HEK293 (cell line): Measurements from ENCODE around the gene CCDC167.

ENCODE experiments used
- CTCF ChIA-PET: fragments of 350-600 bp; formaldehyde crosslinking; extraction: SDS; loops from one replicate; lab custom pipeline; 2021; ENCODE audit warnings: antibody characterized with exemption; lab: Yijun Ruan, JAX
- POLR2A ChIA-PET: fragments of 300-600 bp; formaldehyde crosslinking; extraction: SDS; loops from one replicate; lab custom pipeline; 2020; ENCODE audit warnings: antibody characterized with exemption, inconsistent platforms; lab: Yijun Ruan, JAX
- H3K27ac ChIP-seq: fragments of 200-500 bp; sonication (Bioruptor generic); 2 replicates; pipeline ENCODE4 v1.5.1; 2014; ENCODE audit warnings: low read depth, low read length, control low read depth, inconsistent platforms; ENCODE audit errors: extremely low read depth
- H3K36me3 ChIP-seq, 2 experiments: fragments of 200-500 bp in 1 of 2; sonication (Bioruptor generic) in 1 of 2; 1 replicate in 1 of 2; 2 replicates in 1 of 2; pipeline ENCODE4 v1.5.1; 2014 to 2017; ENCODE audit warnings: inconsistent platforms in 2 of 2, low read length in 2 of 2; ENCODE audit not compliant: control insufficient read depth in 2 of 2, insufficient read depth in 1 of 2
- H3K4me1 ChIP-seq: fragments of 200-500 bp; sonication (Bioruptor generic); 2 replicates; pipeline ENCODE4 v1.5.1; 2014; ENCODE audit warnings: mild to moderate bottlenecking, low read length, inconsistent platforms; ENCODE audit not compliant: control insufficient read depth, insufficient read depth
- H3K4me3 ChIP-seq: 2 replicates; pipeline ENCODE4 v1.5.1; 2011; ENCODE audit warnings: low read depth, mild to moderate bottlenecking, control low read depth, low read length, moderate library complexity
- H3K9me3 ChIP-seq: fragments of 200-500 bp; sonication (Bioruptor generic); 2 replicates; pipeline ENCODE4 v1.5.1; 2014; ENCODE audit warnings: low read depth, low read length, inconsistent platforms; ENCODE audit not compliant: control insufficient read depth, insufficient read depth
- BCL6B ChIP-seq: fragments of 450-650 bp; formaldehyde crosslinking; IDR thresholded peaks from 2 replicates; pipeline ENCODE4 v1.5.1; 2017; ENCODE audit warnings: missing biosample characterization, missing genetic modification characterization
- INSM2 ChIP-seq: fragments of 450-650 bp; formaldehyde crosslinking; IDR thresholded peaks from 2 replicates; pipeline ENCODE4 v1.5.1; 2016; ENCODE audit warnings: missing biosample characterization, missing genetic modification characterization
- KLF8 ChIP-seq: fragments of 450-650 bp; formaldehyde crosslinking; IDR thresholded peaks from 2 replicates; pipeline ENCODE4 v1.5.1; 2016; ENCODE audit warnings: missing biosample characterization, missing genetic modification characterization
- OVOL3 ChIP-seq: fragments of 450-650 bp; formaldehyde crosslinking; IDR thresholded peaks from 2 replicates; pipeline ENCODE4 v1.5.1; 2016; ENCODE audit warnings: missing biosample characterization, missing genetic modification characterization
- PRDM2 ChIP-seq: fragments of 450-650 bp; formaldehyde crosslinking; IDR thresholded peaks from 2 replicates; pipeline ENCODE4 v1.5.1; 2016; ENCODE audit warnings: missing biosample characterization, missing genetic modification characterization, borderline replicate concordance
- SALL2 ChIP-seq: fragments of 450-650 bp; formaldehyde crosslinking; IDR thresholded peaks from 2 replicates; pipeline ENCODE4 v1.5.0; 2017; ENCODE audit warnings: missing biosample characterization, mild to moderate bottlenecking, missing genetic modification characterization, borderline replicate concordance
- SCRT2 ChIP-seq: fragments of 450-650 bp; formaldehyde crosslinking; IDR thresholded peaks from 2 replicates; pipeline ENCODE4 v1.5.1; 2016; ENCODE audit warnings: missing biosample characterization, missing genetic modification characterization
- SP2 ChIP-seq: fragments of 450-650 bp; formaldehyde crosslinking; IDR thresholded peaks from 2 replicates; pipeline ENCODE4 v1.5.1; 2016; ENCODE audit warnings: missing biosample characterization, missing genetic modification characterization
- SP7 ChIP-seq: fragments of 450-650 bp; formaldehyde crosslinking; IDR thresholded peaks from 2 replicates; pipeline ENCODE4 v1.5.1; 2016; ENCODE audit warnings: missing biosample characterization, missing genetic modification characterization
- YY2 ChIP-seq: fragments of 450-650 bp; formaldehyde crosslinking; IDR thresholded peaks from 2 replicates; pipeline ENCODE4 v1.5.1; 2016; ENCODE audit warnings: missing biosample characterization, missing genetic modification characterization
- ZBTB26 ChIP-seq: fragments of 450-650 bp; formaldehyde crosslinking; optimal IDR thresholded peaks from 2 replicates; pipeline ENCODE3; 2016; ENCODE audit warnings: missing biosample characterization, mild to moderate bottlenecking, missing genetic modification characterization
- ZNF146 ChIP-seq: fragments of 450-650 bp; formaldehyde crosslinking; IDR thresholded peaks from 2 replicates; pipeline ENCODE4 v1.5.1; 2016; ENCODE audit warnings: missing biosample characterization, missing genetic modification characterization
- ZNF169 ChIP-seq: fragments of 450-650 bp; formaldehyde crosslinking; IDR thresholded peaks from 2 replicates; pipeline ENCODE4 v1.5.1; 2016; ENCODE audit warnings: missing biosample characterization, missing genetic modification characterization
- ZNF184 ChIP-seq: fragments of 450-650 bp; IDR thresholded peaks from 2 replicates; pipeline ENCODE4 v1.5.1; 2018; ENCODE audit warnings: missing biosample characterization, mild to moderate bottlenecking, missing genetic modification characterization
- ZNF335 ChIP-seq: fragments of 450-650 bp; formaldehyde crosslinking; conservative IDR thresholded peaks from 2 replicates; pipeline ENCODE4 v1.5.1; 2016; ENCODE audit warnings: missing biosample characterization, missing genetic modification characterization
- ZNF391 ChIP-seq: fragments of 450-650 bp; formaldehyde crosslinking; IDR thresholded peaks from 2 replicates; pipeline ENCODE4 v1.5.1; 2016; ENCODE audit warnings: low read depth, missing biosample characterization, missing genetic modification characterization, borderline replicate concordance
- ZNF416 ChIP-seq: fragments of 450-650 bp; formaldehyde crosslinking; IDR thresholded peaks from 2 replicates; pipeline ENCODE4 v1.5.1; 2016; ENCODE audit warnings: missing biosample characterization, missing genetic modification characterization
- ZNF433 ChIP-seq: fragments of 450-650 bp; formaldehyde crosslinking; IDR thresholded peaks from 2 replicates; pipeline ENCODE4 v1.5.1; 2016; ENCODE audit warnings: missing biosample characterization, missing genetic modification characterization, low read depth
- ZNF510 ChIP-seq: fragments of 450-650 bp; formaldehyde crosslinking; IDR thresholded peaks from 2 replicates; pipeline ENCODE4 v1.5.1; 2018; ENCODE audit warnings: mild to moderate bottlenecking, missing genetic modification characterization, missing biosample characterization; ENCODE audit not compliant: insufficient replicate concordance
- ZNF555 ChIP-seq: fragments of 450-650 bp; formaldehyde crosslinking; conservative IDR thresholded peaks from 2 replicates; pipeline ENCODE4 v1.5.1; 2017; ENCODE audit warnings: missing biosample characterization, mild to moderate bottlenecking, missing genetic modification characterization, inconsistent platforms
- ZNF629 ChIP-seq: fragments of 450-650 bp; formaldehyde crosslinking; IDR thresholded peaks from 2 replicates; pipeline ENCODE4 v1.5.1; 2017; ENCODE audit warnings: missing biosample characterization, missing genetic modification characterization
- ZNF660 ChIP-seq: fragments of 450-650 bp; IDR thresholded peaks from 2 replicates; pipeline ENCODE4 v1.5.1; 2018; ENCODE audit warnings: missing biosample characterization, mild to moderate bottlenecking, missing genetic modification characterization
- ZNF677 ChIP-seq: fragments of 450-650 bp; IDR thresholded peaks from 2 replicates; pipeline ENCODE4 v1.5.0; 2018; ENCODE audit warnings: missing biosample characterization, mild to moderate bottlenecking, missing genetic modification characterization, moderate library complexity
- ZNF792 ChIP-seq: fragments of 450-650 bp; formaldehyde crosslinking; IDR thresholded peaks from 2 replicates; pipeline ENCODE4 v1.5.1; 2016; ENCODE audit warnings: missing biosample characterization, missing genetic modification characterization
- ZSCAN16 ChIP-seq: fragments of 450-650 bp; formaldehyde crosslinking; IDR thresholded peaks from 2 replicates; pipeline ENCODE4 v1.5.1; 2016; ENCODE audit warnings: missing biosample characterization, missing genetic modification characterization

CCDC167 gene

GRCh38 chr6:37442416-37443215, 57.1 kb downstream of the CCDC167 start:
- H3K36me3 ChIP-seq = peaks cover 48 to 88% of the 10 kb centered on the region in 2 experiments
- no peaks in the 10 kb centered on the region for H3K4me1 ChIP-seq
- H3K27ac ChIP-seq = no peak overlapping the region
- H3K4me3 ChIP-seq = no peak overlapping the region
- TF ChIP-seq ZNF792 (tag by site-specific recombination) = no peak
- no peak for TF ChIP-seq ZNF510 (tag by site-specific recombination)
- TF ChIP-seq SP7 (tag by site-specific recombination) = no peak
- no peak for TF ChIP-seq ZNF184 (tag by site-specific recombination)
- no peak for TF ChIP-seq ZSCAN16 (tag by site-specific recombination)
- no peak for TF ChIP-seq PRDM2
- no peak for TF ChIP-seq SALL2 (tag by site-specific recombination)
- TF ChIP-seq ZNF146 (tag by site-specific recombination) = no peak
- TF ChIP-seq ZNF335 (tag by site-specific recombination) = no peak
- TF ChIP-seq ZBTB26 (tag by site-specific recombination) = no peak
- TF ChIP-seq ZNF169 (tag by site-specific recombination) = no peak
- TF ChIP-seq ZNF433 (tag by site-specific recombination) = no peak
- TF ChIP-seq SCRT2 (tag by site-specific recombination) = no peak
- no peak for TF ChIP-seq YY2
- no peak for TF ChIP-seq ZNF629 (tag by site-specific recombination)
- H3K9me3 ChIP-seq = no peaks in the 10 kb centered on the region
- ChIA-PET CTCF (interaction anchor here (0.6 kb wide), 1 partner anchor 233 kb away, joined by 3 read pairs; no protein-coding TSS in a partner anchor), POLR2A (interaction anchor here (1.2 kb wide), 1 partner anchor 9 kb away, joined by 4 read pairs; the partner anchor contains the start of gene CMTR1)

- Histone ChIP-seq H3K4me1 (no peaks in the 10 kb centered on the region), H3K27ac (no peak overlapping the region), H3K9me3 (no peaks in the 10 kb centered on the region), H3K4me3 (no peak overlapping the region), H3K36me3 (peaks cover 50 to 86% of the 10 kb centered on the region in 2 experiments)
- CTCF ChIA-PET = no interaction called here
- POLR2A ChIA-PET = interaction anchor here (1.2 kb wide), 1 partner anchor 9 kb away, joined by 4 read pairs; the partner anchor contains the start of gene CMTR1
- no peak for TF ChIP-seq ZNF555 (tag by site-specific recombination)
- no peak for TF ChIP-seq ZNF660 (tag by site-specific recombination)
- TF ChIP-seq SP2 (tag by site-specific recombination) = no peak
- TF ChIP-seq INSM2 = no peak
- TF ChIP-seq ZNF391 (tag by site-specific recombination) = no peak
- TF ChIP-seq BCL6B = no peak
- TF ChIP-seq KLF8 = no peak
- TF ChIP-seq ZNF416 (tag by site-specific recombination) = no peak
- TF ChIP-seq ZNF677 = no peak
- TF ChIP-seq OVOL3 (tag by site-specific recombination) = no peak
Observed at GRCh38 chr6:37441651-37442050, 58.0 kb downstream of the CCDC167 start.
